Measurements from ENCODE around the gene TMEM175.

Gene TMEM175, protein sequence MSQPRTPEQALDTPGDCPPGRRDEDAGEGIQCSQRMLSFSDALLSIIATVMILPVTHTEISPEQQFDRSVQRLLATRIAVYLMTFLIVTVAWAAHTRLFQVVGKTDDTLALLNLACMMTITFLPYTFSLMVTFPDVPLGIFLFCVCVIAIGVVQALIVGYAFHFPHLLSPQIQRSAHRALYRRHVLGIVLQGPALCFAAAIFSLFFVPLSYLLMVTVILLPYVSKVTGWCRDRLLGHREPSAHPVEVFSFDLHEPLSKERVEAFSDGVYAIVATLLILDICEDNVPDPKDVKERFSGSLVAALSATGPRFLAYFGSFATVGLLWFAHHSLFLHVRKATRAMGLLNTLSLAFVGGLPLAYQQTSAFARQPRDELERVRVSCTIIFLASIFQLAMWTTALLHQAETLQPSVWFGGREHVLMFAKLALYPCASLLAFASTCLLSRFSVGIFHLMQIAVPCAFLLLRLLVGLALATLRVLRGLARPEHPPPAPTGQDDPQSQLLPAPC

DNA sequence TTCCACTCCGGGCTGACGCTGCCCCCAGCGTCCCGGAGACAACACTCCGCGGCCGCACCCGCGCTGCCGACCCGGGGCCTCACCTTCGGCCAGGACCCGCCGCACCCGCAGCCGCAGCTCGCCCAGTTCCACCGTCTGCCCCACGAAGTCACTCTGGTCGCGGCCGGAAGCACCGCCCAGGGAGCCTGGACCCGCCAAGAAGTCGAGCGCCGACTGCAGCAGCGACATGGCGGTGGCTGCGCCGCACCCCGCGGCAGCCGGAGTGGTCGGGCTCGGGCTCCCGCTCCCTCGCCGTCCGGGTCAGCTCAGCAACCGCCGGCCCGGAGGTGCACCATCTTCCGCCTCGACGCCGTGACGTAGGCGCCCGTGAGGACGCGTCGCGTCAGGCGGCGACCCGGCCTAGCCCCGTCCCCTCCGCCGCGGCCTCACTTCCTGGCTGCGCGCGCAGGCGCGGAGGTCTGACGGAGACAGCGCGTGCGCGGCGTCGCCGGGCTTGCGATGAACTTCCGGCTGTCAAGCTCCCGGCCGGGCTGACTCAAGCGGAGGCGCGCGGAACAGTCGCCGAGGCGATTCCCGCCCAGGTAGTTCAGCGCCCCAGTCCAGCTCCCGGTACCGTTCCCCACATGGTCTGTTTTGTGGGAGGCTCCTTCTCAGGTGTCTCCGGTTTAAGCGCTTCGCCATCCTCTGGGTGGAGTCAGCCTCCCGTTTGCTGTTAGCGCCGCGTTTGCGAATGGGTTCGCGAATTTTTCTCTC lies at the start of gene TMEM175, which contains the start of gene GAK:
Gene TMEM175 (plus strand): TSS at position 501 of the 753 bp plus-strand sequence. CDS start 15,280 bp downstream, outside the sequence.
Gene GAK (minus strand): TSS at position 357 of the 753 bp plus-strand sequence. CDS start 129 bp downstream, at position 228.
- peak; percentile 76 for DNase-seq (ENCODE audit: low read depth)
- TF ChIP-seq, protein P1, sequence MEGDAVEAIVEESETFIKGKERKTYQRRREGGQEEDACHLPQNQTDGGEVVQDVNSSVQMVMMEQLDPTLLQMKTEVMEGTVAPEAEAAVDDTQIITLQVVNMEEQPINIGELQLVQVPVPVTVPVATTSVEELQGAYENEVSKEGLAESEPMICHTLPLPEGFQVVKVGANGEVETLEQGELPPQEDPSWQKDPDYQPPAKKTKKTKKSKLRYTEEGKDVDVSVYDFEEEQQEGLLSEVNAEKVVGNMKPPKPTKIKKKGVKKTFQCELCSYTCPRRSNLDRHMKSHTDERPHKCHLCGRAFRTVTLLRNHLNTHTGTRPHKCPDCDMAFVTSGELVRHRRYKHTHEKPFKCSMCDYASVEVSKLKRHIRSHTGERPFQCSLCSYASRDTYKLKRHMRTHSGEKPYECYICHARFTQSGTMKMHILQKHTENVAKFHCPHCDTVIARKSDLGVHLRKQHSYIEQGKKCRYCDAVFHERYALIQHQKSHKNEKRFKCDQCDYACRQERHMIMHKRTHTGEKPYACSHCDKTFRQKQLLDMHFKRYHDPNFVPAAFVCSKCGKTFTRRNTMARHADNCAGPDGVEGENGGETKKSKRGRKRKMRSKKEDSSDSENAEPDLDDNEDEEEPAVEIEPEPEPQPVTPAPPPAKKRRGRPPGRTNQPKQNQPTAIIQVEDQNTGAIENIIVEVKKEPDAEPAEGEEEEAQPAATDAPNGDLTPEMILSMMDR (IDR thresholded peaks at IDR 0.05; ENCODE audit: control insufficient read depth, extremely low read depth, insufficient read depth): no peak
- H3K4me3 ChIP-seq (ENCODE audit: low read depth, low read length): peak within 1 kb of the TSS; percentile 98

DNA sequence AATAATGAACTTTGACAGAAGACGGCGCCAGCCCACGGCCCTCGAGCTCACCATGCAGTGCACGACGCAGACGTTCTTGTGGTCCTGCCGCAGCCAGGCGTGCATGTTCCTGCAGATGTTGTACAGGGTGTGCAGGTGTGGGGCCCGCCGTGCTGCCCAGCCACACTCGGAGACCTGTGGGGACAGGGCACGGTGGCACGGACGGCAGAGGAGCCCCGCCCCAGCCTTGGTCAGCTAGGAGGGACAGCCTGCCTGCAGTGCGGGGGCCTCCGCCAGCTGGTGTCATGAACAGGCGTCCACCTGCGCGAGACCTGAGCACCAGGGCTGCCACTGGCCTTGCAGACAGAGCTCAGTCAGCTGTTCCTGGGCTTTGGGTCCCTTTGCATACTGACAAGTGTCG lies 49.6 kb upstream of the TMEM175 start:
- TF ChIP-seq, protein P1 (IDR thresholded peaks at IDR 0.05; ENCODE audit: control insufficient read depth, extremely low read depth, insufficient read depth): no peak
- H3K4me3 ChIP-seq (ENCODE audit: low read depth, low read length): no peak overlapping the region
- DNase-seq (ENCODE audit: low read depth): no peak

DNA sequence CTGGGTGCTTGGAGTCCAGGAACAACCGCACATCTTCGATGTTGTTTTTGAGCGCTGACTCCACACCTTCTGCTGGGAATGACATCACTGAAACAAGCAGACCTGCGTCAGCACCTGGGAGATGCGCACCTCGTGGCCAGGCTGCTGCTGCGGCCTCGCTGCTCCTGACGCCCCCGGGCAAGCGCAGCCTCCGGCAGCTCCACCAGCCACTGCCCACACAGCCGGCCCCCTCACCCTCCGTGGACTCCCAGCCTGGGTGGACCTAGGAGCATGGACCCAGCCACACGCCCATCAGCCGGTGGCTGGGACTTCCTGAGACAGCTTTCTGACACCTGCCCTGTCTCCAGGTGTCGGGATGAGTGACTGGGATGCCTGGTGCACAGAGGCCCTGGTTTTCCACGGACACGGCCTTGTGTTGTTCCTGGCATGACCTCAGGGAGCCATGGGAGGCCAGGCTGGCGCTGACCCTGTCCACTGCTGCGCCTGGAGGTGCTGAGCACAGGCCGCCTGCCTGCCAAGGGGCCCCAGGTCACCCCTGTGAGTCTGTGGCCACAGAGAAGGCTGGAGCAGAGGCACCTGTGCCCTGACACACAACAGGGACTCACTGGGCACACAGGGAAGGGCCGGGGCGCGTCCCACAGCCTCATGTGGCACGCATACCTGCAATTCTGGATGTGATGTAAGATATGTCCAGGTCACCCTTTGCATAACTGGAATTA lies 48.7 kb upstream of the TMEM175 start:
- no peak for DNase-seq (ENCODE audit: low read depth)
- no peak overlapping the region for H3K4me3 ChIP-seq (ENCODE audit: low read depth, low read length)
- TF ChIP-seq, protein P1 (IDR thresholded peaks at IDR 0.05; ENCODE audit: control insufficient read depth, extremely low read depth, insufficient read depth): no peak

DNA sequence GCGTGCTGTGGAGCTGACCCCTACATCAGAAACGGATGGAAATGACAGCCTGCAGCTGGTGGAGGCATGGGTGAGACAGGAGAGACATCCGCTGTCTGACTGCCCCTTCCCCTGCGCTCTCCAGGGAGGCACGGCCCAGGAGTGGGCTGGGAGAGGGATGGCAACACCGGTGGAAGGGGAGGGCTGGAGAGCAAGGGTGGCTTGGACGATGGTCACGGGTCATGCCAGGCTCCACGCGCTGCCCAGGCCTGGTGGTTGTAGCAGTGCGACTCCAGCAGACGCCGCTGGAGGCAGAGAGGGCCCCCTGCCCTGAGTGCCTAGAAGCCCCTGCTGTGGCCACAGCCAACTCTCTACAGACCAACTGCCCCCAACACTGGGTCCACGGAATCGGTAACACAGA lies 48.0 kb upstream of the TMEM175 start:
- H3K4me3 ChIP-seq (ENCODE audit: low read depth, low read length): no peak overlapping the region
- no peak for DNase-seq (ENCODE audit: low read depth)
- TF ChIP-seq, protein P1 (IDR thresholded peaks at IDR 0.05; ENCODE audit: control insufficient read depth, extremely low read depth, insufficient read depth): no peak

DNA sequence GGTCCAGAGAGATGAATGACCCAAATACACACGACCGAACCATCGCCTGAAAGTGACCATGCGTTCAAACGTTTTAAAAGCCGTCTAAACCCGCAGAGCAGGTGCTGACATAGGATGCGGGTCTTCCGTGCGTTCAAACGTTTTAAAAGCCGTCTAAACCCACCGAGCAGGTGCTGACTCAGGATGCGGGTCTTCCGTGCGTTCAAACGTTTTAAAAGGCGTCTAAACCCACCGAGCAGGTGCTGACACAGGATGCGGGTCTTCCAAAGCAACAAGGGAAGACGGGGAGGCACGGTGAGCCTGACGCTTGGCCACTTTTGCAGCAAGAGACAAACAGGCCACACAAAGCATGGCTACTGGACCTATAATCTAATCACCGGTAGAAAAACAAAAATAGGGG lies 47.4 kb upstream of the TMEM175 start:
- no peak overlapping the region for H3K4me3 ChIP-seq (ENCODE audit: low read depth, low read length)
- DNase-seq (ENCODE audit: low read depth): no peak
- TF ChIP-seq, protein P1 (IDR thresholded peaks at IDR 0.05; ENCODE audit: control insufficient read depth, extremely low read depth, insufficient read depth): no peak

DNA sequence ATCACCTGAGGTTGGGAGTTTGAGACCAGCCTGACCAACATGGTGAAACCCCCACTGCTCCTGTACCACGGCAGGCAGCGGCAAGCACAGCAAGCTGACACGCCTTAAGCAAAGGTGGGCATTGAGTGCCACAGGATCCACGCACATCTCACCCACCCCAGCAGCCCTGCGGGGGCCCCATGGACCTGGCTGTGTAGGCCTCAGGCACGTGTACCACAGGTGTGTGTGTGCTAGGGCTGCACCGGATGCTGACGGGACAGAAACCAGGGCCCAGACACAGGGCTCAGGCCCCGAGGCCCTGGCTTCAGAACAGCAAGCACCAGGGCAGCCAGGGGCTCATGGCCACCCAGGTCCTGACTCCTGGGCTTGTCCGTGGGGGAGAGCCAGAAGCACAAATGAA lies 46.9 kb upstream of the TMEM175 start:
- TF ChIP-seq, protein P1 (IDR thresholded peaks at IDR 0.05; ENCODE audit: control insufficient read depth, extremely low read depth, insufficient read depth): no peak
- no peak for DNase-seq (ENCODE audit: low read depth)
- H3K4me3 ChIP-seq (ENCODE audit: low read depth, low read length): no peak overlapping the region
